IgD-negative memory B cell (primary cell): ENCODE measurements around the gene PTGR1. TPM values are rescaled to one million over a fixed set of nuclear protein-coding genes. Genes with fewer than 3 reads are reported as not detected.
"Not testable (repeated sequence)": the region's sequence is repeated elsewhere in the genome, so short reads cannot be mapped to it uniquely, and the experiment has no call there.

Experiments used
- H3K27ac Mint-ChIP-seq, 3 donors: one replicate each; pipeline ENCODE4 v1.8.0; 2020 to 2022; ENCODE audit warnings: mild to moderate bottlenecking in 3 of 3, mixed read lengths in 3 of 3, moderate library complexity in 1 of 3
- H3K27me3 Mint-ChIP-seq: one replicate; pipeline ENCODE4 v1.8.0; 2021; ENCODE audit warnings: mixed read lengths
- H3K36me3 Mint-ChIP-seq: one replicate; pipeline ENCODE4 v1.8.0; 2020; ENCODE audit warnings: mild to moderate bottlenecking, mixed read lengths
- H3K4me1 Mint-ChIP-seq, 3 donors: one replicate each; pipeline ENCODE4 v1.8.0; 2020 to 2022; ENCODE audit warnings: mixed read lengths in 3 of 3, mild to moderate bottlenecking in 1 of 3
- H3K4me3 Mint-ChIP-seq, 4 donors: one replicate each; pipeline ENCODE4 v1.8.0; 2020 to 2022; ENCODE audit warnings: mild to moderate bottlenecking in 4 of 4, mixed read lengths in 4 of 4, moderate library complexity in 3 of 4
- H3K9me3 Mint-ChIP-seq, 3 donors: one replicate each; pipeline ENCODE4 v1.8.0; 2020 to 2021; ENCODE audit warnings: mixed read lengths in 3 of 3, mild to moderate bottlenecking in 1 of 3
- polyA plus RNA-seq: library from polyadenylated mRNA; unstranded; fragments of 300-500 nt; fragmentation: Illumina TruSeq; gene quantifications from one replicate; pipeline ENCODE4 v1.2.3, GENCODE V29; 2021

The PTGR1 gene
- polyA plus RNA-seq, 1 donor from 2014 or later: 0.15 TPM

GRCh38 chr9:111598733-111599091 is 735 bp downstream of the PTGR1 start:
- Mint-ChIP-seq H3K27ac (no peak overlapping the region), H3K9me3 (peaks cover 0 to 1% (median 0%) of the 10 kb centered on the region in 3 donors), H3K27me3 (peaks cover 25% of the 10 kb centered on the region), H3K4me3 (peak overlapping the region; percentile 67 to 96 (median 83)), H3K36me3 (no peaks in the 10 kb centered on the region), H3K4me1 (peaks cover 7 to 16% (median 9%) of the 10 kb centered on the region in 3 donors)

GRCh38 chr9:111597852-111598732 is 1.4 kb downstream of the PTGR1 start:
- Mint-ChIP-seq H3K27me3 (peaks cover 25% of the 10 kb centered on the region), H3K4me3 (peak overlapping the region; percentile 67 to 96 (median 83)), H3K27ac (no peak overlapping the region), H3K36me3 (no peaks in the 10 kb centered on the region), H3K9me3 (peaks cover 0 to 1% (median 0%) of the 10 kb centered on the region in 3 donors), H3K4me1 (peaks cover 7 to 16% (median 9%) of the 10 kb centered on the region in 3 donors)

- H3K9me3 Mint-ChIP-seq: peaks cover 0 to 3% (median 2%) of the 10 kb centered on the region in 3 donors
- H3K4me1 Mint-ChIP-seq: no peaks in the 10 kb centered on the region
- peaks cover 2% of the 10 kb centered on the region for H3K27me3 Mint-ChIP-seq
- no peak overlapping the region for H3K27ac Mint-ChIP-seq
- H3K4me3 Mint-ChIP-seq: no peak overlapping the region
- no peaks in the 10 kb centered on the region for H3K36me3 Mint-ChIP-seq
Measured at GRCh38 chr9:111588846-111589245, 10.6 kb downstream of the PTGR1 start.

DNA sequence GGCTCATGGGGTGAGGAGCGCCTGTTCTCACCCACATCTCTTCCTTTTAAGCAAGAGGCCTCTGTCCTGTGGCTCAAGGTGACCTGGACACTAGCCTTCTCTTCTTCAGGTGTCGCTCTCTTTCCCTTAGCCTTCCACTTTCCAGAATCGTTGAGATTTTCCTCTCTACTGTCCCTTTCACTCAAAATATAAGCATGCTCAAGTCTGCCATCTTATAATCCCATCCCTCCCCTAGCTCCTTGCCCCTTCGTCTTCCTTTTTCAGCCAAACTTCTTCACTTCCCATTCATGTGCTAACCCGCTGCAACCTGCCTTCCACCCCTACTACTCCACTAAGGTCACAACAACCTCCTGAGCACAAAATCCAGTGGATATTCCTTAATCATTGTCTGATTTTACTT is 13.1 kb downstream of the PTGR1 start:
- no peak overlapping the region for H3K27ac Mint-ChIP-seq
- peaks cover 0 to 3% (median 2%) of the 10 kb centered on the region in 3 donors for H3K9me3 Mint-ChIP-seq

GRCh38 chr9:111582888-111583287 is 16.6 kb downstream of the PTGR1 start:
- Mint-ChIP-seq H3K4me3 (no peak overlapping the region), H3K27me3 (no peaks in the 10 kb centered on the region), H3K9me3 (peaks cover 0 to 3% (median 2%) of the 10 kb centered on the region in 3 donors), H3K36me3 (peaks cover 2% of the 10 kb centered on the region), H3K4me1 (no peaks in the 10 kb centered on the region), H3K27ac (no peak overlapping the region)

More for the DNA sequence above, 13.1 kb downstream of the PTGR1 start:
- no peak overlapping the region for H3K4me3 Mint-ChIP-seq
- no peaks in the 10 kb centered on the region for H3K4me1 Mint-ChIP-seq
- no peaks in the 10 kb centered on the region for H3K36me3 Mint-ChIP-seq
- no peaks in the 10 kb centered on the region for H3K27me3 Mint-ChIP-seq

DNA sequence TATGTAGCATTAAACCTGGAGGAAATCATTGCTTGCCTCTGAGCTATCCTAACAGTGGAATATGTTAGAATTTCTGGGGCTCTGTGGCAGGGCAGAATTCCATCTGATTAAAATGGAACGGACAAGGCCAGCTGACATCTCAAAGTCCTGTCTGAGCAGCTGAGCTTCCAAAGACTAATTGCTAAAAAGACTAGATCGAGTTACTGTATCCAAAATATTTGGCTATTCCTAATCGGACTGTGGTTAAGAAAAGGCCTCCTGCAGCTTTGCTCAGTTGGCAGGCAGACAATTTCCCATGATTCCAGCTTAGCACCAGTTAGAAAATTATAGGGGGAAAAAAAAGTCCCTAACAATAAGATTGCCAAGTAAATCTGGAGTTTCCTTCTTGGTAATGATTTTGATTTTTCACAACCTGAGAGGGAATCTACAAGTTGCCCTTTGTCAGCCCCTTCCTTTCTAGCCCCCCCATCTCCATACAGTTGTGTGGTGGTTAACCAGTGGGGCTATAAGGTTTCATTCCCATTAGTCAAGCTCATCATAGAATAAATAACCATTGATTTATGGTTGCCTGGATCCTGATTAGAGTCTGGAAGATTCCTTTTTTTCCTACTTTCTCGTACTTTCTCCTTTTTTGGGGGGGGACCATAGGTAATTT is 26.4 kb downstream of the PTGR1 start:
- Mint-ChIP-seq H3K27me3 (peaks cover 4% of the 10 kb centered on the region), H3K4me1 (no peaks in the 10 kb centered on the region), H3K27ac (no peak overlapping the region), H3K36me3 (peaks cover 2% of the 10 kb centered on the region), H3K9me3 (peaks cover 10 to 21% (median 18%) of the 10 kb centered on the region in 3 donors), H3K4me3 (no peak overlapping the region)

GRCh38 chr9:111568127-111568526 is 31.3 kb downstream of the PTGR1 start:
- H3K9me3 Mint-ChIP-seq: peaks cover 10 to 30% (median 28%) of the 10 kb centered on the region in 3 donors
- H3K4me3 Mint-ChIP-seq: peak overlapping the region in 1 of 4 donors; percentile 17
- not testable (repeated sequence) for H3K4me1 Mint-ChIP-seq, H3K27ac Mint-ChIP-seq, H3K27me3 Mint-ChIP-seq, H3K36me3 Mint-ChIP-seq

DNA sequence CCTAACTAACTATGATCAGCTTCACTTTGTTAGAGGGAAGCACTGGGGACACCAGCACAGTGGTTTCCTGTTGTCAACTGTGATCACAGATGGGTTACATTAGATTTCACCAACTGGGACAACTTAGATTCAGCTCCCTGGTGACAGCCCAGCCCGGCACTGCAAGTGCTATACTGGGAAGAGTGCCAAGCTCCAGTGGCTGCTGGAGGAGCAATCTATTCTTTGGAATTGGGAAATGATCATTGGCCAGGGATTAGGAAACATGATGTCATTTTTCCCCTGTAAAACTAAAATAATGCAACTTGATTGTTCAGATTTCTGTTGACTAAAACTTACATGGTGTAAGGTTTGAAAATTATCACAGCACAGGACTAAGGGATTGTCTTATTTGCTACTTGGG is 33.2 kb downstream of the PTGR1 start:
- Mint-ChIP-seq H3K9me3 (peaks cover 10 to 30% (median 25%) of the 10 kb centered on the region in 3 donors), H3K27ac (no peak overlapping the region), H3K4me1 (no peaks in the 10 kb centered on the region), H3K4me3 (no peak overlapping the region), H3K36me3 (peaks cover 2% of the 10 kb centered on the region), H3K27me3 (peaks cover 2% of the 10 kb centered on the region)

- H3K9me3 Mint-ChIP-seq: peaks cover 7 to 15% (median 13%) of the 10 kb centered on the region in 3 donors
- no peaks in the 10 kb centered on the region for H3K27me3 Mint-ChIP-seq
- no peak overlapping the region for H3K27ac Mint-ChIP-seq
- H3K36me3 Mint-ChIP-seq: no peaks in the 10 kb centered on the region
- no peak overlapping the region for H3K4me3 Mint-ChIP-seq
- H3K4me1 Mint-ChIP-seq: no peaks in the 10 kb centered on the region
Measured at GRCh38 chr9:111561165-111561719, 38.2 kb downstream of the PTGR1 start.

DNA sequence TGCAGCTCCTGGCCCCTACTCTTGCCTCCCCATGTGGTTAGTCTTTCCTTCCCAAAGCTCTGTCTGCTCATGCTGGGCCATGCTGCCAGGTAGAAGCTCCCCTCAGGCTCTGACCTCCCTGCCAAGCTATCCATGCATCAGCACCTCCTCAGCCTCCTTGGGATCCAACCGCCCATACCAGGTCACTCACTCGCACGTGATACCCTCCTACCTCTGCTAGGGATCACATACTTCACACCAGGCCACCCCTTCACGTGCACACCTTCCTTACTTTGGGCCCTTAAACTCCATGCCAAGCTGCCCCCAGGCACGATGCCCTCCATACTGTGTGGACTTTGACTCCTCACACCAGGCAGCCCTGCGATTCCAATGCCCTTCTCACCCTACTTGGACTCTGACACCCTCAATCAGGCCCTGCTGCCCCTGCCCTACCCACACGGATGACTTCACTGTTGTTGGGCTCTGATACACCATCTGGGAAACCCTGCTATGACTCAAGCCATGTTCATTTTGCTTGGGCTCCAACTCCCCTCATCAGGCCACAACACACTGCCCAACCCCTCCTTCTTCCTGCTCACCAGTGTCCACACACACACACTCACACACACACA is 40.3 kb downstream of the PTGR1 start:
- Mint-ChIP-seq H3K36me3 (no peaks in the 10 kb centered on the region), H3K9me3 (peaks cover 11 to 29% (median 24%) of the 10 kb centered on the region in 3 donors), H3K4me3 (no peak overlapping the region), H3K27me3 (no peaks in the 10 kb centered on the region), H3K4me1 (no peaks in the 10 kb centered on the region), H3K27ac (no peak overlapping the region)

- H3K36me3 Mint-ChIP-seq, H3K27ac Mint-ChIP-seq, H3K27me3 Mint-ChIP-seq, H3K4me1 Mint-ChIP-seq, H3K4me3 Mint-ChIP-seq: not testable (repeated sequence)
- H3K9me3 Mint-ChIP-seq: peaks cover 16 to 34% (median 33%) of the 10 kb centered on the region in 3 donors
Measured at GRCh38 chr9:111555425-111555824, 44.0 kb downstream of the PTGR1 start.

- Mint-ChIP-seq H3K36me3 (peaks cover 3% of the 10 kb centered on the region), H3K4me1 (no peaks in the 10 kb centered on the region), H3K4me3 (no peak overlapping the region)
Measured at GRCh38 chr9:111548623-111549022, 50.8 kb downstream of the PTGR1 start.

DNA sequence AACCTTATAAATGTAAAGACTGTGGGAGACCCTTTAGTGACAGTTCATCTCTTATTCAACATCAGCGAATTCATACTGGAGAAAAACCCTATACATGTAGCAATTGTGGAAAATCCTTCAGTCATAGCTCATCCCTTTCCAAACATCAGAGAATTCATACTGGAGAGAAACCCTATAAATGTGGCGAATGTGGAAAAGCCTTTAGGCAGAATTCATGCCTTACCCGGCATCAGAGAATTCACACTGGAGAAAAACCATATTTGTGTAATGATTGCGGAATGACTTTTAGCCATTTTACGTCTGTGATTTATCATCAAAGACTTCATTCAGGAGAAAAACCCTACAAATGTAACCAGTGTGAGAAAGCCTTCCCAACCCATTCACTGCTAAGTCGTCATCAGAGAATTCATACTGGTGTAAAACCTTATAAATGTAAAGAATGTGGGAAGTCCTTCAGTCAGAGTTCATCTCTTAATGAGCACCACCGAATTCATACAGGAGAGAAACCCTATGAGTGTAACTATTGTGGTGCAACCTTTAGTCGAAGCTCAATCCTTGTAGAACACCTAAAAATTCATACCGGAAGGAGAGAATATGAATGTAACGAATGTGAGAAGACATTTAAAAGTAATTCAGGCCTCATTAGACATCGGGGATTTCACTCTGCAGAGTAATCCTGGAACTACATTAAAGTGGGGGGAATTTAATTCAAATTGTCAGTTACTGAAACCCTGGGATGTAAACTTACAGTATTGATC is 56.8 kb downstream of the PTGR1 start:
- H3K36me3 Mint-ChIP-seq: peaks cover 11% of the 10 kb centered on the region
- no peak overlapping the region for H3K27ac Mint-ChIP-seq
- H3K4me3 Mint-ChIP-seq: peak overlapping the region in 1 of 4 donors; percentile 39
- H3K4me1 Mint-ChIP-seq: no peaks in the 10 kb centered on the region
- H3K27me3 Mint-ChIP-seq: no peaks in the 10 kb centered on the region
- H3K9me3 Mint-ChIP-seq: peaks cover 13 to 58% (median 49%) of the 10 kb centered on the region in 3 donors

More at GRCh38 chr9:111548623-111549022, 50.8 kb downstream of the PTGR1 start:
- Mint-ChIP-seq H3K27me3 (no peaks in the 10 kb centered on the region), H3K9me3 (peaks cover 18 to 52% (median 49%) of the 10 kb centered on the region in 3 donors), H3K27ac (no peak overlapping the region)

GRCh38 chr9:111533099-111533790 is 66.2 kb downstream of the PTGR1 start:
- Mint-ChIP-seq H3K27ac (no peak overlapping the region), H3K9me3 (peaks cover 7 to 12% (median 8%) of the 10 kb centered on the region in 3 donors), H3K4me1 (no peaks in the 10 kb centered on the region), H3K36me3 (peaks cover 24% of the 10 kb centered on the region), H3K4me3 (no peak overlapping the region), H3K27me3 (no peaks in the 10 kb centered on the region)
